HG02938 (cell line): ENCODE results near the gene ATP6V1F.
"Not testable (repeated sequence)": the region's sequence is repeated elsewhere in the genome, so short reads cannot be mapped to it uniquely, and the experiment has no call there.

Experiments
- ATAC-seq: cut with Tn5 transposase; IDR thresholded peaks from one replicate; pipeline ENCODE4 v1.9.1; 2021; ENCODE audit warnings: mild to moderate bottlenecking, moderate library complexity; ENCODE audit not compliant: unreplicated experiment

ATP6V1F gene

DNA sequence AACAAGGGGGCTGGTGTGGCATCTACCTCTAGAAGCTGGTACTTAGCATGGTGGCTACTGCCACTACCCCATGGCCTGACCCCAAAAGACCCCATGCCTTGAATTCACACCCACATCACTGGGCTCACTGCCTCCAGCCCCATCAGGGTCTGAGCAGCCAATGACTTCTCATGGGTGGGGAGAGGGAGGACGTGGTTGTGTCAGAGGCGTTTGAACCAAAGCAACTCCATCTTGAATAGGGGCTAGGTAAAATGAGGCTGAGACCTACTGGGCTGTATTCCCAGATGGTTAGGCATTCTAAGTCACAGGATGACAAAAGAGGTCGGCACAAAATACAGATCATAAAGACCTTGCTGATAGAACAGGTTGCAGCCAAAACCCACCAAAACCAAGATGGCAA, 32.7 kb downstream of the ATP6V1F start:
- ATAC-seq, result no peak

DNA sequence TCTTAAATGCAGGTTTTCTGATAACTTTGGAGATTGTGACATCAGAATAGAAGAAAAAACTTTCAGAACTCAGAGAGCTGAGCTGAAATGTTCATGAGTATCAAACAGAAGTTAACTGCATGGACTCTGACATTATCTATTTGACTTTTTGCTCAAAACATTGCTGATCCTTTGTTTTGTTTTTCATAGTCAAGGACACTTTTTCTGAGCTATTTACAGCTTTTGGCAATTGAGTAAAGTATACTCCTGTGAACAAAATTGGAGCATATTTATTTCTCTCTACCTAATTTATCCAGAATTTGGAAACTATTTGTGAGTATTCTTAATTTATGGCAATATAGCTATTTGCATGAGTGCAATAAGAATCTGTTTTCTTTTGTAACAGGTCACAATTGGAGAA, 36.7 kb downstream of the ATP6V1F start:
- ATAC-seq, result no peak

DNA sequence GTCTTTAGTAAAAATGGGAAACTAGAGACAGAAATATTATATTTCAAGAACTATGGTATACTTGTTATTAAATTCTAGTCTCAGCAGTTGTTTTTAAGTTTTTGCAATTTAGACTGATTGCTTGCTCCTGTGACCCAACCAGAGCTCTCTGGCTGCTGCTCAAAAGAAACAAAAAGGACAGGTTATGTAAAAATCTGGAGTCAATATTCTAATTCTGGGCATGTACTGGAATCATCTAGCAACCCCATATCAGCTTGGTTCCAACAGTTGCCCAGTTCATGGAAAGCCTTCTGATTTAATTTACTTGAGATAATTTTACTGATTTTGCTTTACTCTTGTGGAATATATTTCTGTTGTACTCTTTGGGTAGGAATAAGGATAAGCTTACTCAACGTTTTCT, 37.6 kb downstream of the ATP6V1F start:
- ATAC-seq, result no peak

DNA sequence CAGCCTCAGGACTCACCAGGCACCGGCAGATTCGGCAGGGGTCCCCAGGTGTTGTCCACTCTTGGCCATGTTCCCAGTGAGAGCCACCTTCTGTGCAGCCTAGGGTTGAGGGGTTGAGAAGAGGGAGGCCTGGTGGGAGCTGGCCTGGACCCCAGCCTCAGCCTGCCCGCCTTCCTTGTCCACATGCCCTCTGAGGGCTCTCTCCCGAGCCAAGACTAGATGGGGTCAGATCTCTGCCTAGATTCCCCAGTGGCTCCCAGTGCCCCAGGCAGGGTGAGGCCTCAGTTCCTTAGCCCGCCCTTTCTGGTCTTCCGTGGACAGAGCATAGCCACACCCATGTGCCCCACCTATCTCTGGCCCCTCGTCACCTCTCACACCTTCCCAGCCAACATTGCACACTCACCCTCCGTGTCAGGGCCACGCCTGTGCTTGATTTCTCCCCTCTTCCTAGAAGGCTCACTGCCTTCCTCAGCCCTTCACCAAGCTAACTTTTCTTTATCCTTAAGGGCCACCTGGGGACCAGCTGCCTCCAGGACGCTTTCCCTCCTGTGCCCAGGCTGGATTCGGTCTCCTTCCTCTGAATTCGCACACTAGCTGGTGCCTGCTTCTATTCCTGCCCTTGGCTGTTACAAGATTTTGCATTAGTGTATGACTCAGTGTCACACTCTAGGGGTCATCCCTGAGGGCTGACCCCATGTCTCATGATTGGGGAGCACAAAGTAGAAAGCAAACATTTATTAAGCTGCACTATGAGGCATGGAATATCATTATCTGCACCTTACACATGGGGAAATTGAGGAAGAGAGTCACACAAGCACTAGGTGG, 40.3 kb downstream of the ATP6V1F start:
- no peak for ATAC-seq

DNA sequence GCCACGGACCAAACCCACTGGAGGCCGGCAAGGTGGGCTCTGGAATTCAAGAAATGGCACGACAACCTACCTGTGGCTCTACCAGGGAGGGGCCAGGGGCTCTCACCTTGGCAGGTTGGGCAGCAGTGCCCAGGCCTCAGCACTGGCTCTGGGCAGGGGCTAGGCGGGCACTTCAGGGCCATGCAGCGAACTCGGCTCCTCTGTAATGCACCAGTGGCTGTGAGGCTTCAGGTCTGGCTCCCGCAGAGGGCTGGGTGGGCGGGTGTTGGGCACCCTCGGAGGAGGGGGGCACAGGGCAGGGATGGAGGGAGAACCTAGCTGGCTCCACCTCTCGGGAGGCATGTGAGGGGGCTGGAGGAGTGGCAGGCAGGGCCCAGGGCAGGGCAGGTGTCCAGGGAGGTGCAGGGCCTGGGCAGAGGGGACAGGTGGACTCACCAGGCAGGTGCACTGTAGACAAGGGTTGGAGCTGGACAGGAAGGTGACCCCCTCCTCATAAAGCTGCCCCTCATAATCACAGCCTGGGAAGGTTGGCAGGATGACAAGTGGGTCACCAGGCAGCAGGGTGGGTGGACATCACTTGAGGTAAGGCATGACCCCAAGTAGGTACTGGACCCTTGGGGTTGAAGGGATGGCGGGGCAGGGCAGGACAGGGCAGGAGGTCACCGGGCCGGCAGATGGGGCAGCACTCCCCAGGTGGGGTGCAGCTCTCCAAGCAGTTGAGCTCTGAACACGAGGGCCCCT, 41.1 kb downstream of the ATP6V1F start:
- ATAC-seq, result no peak

DNA sequence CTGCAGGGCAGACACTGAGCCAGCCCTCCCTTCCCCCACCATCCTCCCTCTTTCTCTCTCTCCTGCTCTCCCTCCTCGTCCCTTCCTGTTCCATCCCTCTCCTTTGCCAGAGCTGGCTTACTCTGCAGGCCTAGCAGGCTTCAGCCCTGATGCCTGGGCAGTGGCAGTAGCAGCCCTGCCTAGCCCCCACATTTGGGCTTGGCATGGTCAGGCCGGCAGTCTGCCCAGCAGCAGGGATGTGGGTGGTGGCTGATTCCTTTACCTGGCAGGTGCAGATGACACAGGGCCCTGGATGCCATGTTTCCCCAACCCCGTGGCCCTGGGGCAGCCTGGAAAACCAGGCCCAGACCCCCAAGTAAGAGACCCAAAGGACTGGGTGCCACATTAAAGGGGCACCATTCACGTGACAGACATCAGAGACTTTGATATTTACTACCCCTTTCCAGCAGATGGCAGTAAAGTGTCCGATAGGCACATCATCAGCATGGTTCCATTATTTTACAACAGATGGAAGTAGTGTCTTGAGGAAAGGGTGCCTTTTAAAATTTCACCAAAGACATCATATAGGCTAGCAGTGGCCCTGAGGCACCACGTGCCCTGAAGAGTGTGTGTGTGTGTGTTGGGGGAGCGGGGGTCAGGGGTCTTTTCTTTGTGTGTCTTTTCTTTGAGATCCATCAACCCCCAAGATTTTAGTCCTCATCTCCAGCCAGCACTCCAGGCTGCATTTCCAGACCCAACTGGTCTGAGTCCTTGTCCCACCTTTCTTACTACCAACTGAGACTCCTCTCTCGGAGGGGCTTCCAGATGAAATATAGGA, 41.9 kb downstream of the ATP6V1F start:
- ATAC-seq, result no peak

DNA sequence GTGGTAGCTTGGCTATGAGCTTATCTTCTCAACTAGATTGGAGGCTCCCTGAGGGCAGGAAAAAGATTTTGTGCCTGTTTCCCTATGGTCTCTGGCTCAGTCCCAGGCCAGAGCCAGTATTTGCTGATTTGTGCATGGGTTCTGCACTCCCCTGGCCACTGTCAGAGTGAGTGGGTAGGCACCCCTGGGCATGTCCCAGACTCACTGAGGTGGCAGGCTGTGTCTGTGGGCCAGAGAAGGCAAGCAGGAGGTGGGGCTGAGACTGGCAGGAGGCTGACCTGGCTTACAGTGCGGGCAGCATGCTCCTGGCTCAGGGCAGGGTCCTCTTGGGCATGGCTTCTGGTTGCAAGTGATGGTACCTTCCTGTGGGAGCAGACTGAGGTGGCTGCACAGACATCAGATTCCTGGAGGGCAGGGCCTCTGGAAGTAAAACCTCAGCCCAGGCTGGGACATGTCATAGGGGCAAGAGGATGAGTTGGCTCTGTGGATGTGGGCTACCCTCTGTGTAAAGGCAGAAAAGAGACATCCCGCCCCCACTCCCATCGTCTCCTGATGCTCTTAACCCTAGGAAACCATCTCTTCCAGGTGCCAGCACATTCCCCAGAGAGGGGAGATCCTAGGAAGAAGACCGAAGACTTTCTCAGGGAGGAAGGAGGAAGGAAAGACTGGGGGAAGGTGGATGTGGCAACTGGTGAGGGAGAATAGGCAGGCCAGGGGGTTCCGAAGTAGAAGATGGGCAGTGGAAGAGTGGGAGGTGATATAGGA, 43.5 kb downstream of the ATP6V1F start:
- ATAC-seq, result no peak

DNA sequence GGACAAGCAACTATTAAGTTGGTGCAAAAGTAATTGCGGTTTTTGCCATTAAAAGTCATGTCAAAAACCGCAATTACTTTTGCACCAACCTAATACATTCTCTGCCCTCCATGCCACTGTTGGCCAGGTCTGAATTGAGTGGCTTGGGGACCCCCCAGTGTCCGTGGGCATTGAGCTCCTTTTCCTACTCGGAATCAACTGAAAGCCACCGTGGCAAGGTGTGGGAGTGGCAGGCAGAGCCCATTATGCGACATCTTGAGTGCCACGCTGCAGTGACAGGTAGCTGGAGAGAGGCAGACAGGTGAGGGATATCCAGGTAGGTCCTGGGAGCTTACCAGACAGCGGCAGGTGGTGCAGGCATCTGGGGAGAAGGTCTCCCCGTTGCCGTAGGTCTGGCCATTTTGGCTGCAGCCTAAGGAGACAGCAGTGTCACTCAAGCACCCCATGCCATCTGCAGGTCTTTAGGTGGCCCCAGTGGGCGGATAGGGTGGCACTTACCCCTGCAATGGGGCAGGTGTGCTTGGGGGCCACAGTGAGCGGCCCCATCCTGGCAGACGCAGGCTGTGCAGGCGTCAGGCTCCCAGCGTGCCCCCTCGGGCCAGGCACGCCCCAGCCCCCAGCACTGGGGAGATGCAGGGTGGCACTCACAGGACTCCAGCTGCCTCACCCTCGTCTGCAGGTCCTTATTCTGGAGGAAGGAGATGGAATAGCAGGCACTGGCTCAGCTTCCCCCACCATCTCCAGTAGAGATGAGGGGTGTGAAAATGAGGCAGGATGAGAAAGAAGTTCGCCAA, 44.3 kb downstream of the ATP6V1F start:
- no peak for ATAC-seq

DNA sequence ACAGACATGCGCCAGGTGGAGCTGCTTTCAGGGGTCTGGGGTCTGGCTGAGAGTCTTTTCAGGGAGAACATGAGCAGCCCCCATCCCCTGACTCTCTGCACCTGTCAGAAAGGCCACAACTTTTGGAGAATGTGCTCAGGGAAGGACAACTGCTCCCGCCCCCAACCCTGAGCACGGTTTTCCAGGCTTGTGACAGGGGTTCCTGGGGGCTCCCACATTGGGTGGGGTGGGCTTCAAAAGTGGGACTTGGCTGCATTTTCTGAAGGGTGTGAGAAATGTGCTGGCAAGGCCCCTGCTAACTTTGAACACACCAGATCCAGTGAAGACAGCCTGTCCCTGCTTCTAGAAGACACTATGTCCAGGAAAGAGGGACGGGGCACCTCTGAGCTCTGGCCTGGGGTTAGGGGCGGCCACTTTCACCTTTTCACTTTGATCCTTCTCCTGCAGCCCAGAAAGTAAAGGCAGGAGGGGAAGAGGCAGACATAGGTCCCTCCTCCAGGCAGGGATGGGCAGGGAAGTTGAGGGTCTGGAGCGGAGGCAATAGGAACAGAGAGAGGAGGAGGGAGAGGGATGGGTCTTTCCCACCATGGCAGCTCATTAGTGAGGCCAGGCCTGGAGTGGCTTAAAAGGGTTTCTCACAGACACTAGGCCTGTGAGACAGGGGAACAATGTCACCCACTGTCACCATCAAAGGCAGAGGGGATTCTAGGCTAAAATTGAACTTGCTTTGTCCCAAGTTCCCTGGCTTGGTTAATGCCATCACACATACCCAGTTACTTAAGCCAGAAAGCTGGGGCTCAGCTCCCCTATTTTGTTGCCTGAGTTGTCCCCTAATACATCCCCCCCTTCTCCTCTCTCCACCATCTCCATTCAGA, 46.3 kb downstream of the ATP6V1F start:
- no peak for ATAC-seq

DNA sequence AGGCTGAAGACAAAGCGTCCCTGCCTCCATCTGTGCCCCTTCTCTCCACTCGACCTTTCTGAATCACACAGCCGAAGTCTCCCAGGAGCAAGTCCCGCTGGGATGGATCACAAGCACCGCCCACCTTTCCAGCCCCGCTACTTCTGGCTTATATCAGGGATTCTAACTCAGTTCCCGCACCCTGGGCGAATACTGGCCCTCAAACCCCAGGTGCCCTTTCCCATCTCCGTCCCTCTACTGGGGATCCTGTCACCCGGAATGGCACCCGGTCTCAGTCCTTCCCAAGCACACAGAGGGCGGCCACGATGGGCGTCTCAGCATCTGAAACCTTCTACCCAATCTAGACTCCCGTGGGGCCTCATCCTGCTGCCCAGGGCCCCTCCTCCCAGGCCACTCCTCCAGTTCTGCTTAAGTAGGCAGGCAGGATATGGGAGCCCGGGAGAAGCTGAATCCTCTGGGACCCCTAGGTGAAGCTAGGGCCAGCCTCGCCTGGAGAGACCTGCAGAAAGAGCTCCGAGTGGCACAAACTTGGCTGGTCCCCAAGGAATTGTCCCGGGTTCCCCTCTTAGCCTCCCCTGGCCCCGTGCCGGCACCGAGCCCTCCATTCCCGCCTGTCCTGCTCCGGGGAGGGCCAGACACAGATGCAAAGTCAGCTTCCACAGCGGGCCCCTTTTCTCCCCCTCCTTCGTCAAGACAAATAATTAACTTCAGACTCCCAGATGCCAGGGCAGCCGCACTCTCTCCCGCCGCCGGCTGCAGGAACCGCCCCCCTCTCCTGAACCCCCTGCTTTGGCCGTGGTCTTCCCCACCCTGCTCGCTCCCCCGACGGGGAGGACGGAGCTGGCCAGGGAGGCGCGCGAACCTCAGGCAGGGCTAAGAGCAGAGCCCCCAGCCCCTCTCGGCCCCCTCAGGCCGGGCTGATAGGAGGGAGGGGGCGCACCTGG, 47.2 kb downstream of the ATP6V1F start:
- ATAC-seq, result no peak

DNA sequence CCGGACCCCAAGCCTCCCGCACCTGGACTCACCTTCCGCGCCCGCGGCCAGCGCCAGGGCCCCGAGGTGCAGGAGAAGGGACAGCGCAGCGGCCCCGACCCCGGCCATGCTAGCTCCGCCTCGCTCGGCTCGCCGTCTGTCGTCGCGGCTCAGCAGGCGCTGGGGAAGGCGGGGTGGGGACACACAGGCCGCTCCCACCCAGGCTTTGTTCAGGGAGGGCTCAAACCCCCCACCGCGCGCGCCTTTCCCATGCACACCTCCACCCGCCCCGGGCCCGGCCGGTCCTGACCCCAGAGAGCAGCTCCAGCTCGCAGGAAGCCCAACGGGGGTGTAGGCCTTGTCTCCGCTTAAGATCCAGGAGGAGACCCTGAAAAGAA, 47.9 kb downstream of the ATP6V1F start, which contains the start of gene KCP:
TSS of gene KCP (minus strand) at position 141 of the 377 bp plus-strand sequence. CDS start at position 108, 33 bp downstream.
- ATAC-seq, result no peak

DNA sequence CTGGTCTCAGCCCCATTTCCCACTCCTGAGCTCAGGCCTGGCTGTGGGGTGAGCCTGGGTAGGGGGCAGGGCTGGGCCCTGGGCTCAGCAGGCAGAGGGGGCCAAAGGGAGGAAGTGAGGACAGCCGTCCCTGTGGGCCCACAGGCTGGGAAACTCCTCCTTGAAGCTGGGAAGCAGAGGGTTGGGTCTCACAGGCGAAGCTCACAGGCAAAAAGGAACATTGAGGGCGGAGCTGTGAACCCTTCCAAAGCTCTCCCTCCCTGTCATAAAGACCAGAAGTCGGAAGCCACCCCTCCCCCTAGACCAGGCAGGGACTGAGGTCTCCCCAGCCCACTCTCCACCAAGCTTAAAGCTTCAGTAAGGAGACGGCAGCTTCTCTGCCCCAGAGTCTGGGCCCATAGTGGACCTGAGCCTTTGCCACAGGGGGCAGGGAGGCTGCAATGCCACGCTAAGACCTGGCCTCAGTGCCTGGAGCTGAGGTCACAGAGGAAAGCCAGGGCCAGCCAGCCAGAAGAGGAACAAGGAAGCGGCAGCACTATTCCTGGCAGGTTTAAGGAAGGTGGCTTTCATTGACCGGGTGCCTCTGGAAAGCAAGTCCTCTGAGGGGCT, 48.9 kb downstream of the ATP6V1F start:
- ATAC-seq, result no peak

DNA sequence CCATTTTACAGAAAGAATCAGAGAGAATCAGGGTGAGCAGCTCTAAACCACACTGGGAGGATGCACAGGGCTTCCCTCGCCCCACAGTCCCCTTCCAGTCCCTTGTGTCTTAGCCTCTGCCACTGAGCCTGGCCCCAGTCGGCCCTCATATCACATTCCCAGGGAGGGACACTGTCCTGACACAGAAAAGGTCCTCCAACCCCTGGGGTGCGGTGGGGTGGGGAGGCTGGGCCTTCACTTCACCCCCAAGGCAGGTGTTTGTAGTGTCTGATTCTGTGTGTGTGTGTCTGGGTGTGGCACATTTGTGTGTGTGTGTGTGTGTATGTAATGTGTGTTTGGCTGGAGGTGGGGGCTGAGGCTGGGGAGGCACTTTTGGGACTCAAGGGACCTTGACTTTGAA, 49.6 kb downstream of the ATP6V1F start:
- ATAC-seq, result no peak

DNA sequence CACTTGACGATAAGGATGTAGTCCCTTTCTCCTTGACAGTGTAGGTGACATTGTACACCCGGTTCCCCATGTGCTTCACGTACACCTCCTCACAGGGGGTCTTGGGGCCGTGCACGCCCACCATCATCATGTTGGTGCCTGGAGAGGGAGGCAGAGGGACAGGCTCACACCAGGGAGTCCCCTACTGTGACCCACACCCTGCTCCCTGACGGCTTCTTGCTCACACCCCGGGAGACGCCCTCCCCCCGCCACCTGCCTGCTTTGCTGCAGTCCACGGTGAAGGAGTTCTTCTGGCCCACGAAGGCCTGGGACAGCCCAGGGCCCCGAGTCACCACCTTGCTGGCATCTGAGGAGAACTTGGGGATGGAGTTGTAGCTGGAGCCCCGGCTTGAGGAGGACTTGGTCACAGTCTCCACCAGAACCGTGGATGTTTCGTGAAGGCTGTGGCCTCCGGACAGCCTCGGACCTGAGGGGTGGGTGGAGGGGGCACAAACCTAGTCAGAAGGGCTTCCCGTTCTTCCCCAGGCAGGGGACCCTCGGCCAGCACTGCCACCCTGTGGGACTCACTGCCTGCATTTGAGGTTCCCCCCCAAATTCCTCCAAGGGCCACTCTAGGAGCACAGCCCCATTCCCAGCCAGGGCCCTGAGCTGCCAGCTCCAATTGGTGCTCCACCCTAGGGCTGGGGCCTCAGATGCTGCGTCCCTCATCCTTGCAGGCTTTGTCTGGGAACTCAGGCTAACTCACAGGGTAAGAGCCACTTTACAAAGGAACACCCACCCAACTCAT, 50.2 kb downstream of the ATP6V1F start:
- not testable (repeated sequence) for ATAC-seq

DNA sequence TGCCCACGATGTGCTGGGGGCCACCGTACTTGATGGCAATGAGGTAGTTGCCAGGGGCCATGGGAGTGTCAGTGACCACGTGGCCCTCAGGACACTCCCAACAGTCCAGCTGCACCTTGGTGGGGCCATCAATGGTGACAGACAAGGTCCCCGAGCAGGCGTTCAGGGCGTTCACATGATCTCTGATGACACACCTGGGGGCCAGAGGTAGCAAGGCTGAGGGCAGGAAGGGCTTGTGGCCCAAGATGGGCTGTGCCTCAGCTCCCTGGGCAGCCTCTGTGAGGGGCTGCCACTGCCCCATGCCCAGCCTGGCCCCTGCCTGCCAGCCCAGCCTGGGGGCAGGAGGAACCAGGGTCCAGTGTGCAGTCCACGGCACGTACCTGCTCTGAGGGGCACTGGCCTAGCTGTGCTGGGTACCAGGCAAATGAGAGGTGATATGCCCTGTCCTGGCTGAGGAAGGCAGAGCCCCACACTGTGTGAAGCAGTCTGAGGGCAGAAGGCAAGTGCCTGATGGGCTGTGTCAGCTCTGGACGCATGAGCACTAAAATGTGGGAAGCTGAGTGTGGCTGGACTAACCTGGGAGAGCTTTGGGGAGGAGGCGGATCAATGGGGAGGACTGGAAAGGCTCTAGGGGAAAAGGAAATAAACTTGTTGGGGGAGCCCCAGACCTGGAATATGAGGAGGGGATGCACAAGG, 51.4 kb downstream of the ATP6V1F start:
- ATAC-seq, result no peak

DNA sequence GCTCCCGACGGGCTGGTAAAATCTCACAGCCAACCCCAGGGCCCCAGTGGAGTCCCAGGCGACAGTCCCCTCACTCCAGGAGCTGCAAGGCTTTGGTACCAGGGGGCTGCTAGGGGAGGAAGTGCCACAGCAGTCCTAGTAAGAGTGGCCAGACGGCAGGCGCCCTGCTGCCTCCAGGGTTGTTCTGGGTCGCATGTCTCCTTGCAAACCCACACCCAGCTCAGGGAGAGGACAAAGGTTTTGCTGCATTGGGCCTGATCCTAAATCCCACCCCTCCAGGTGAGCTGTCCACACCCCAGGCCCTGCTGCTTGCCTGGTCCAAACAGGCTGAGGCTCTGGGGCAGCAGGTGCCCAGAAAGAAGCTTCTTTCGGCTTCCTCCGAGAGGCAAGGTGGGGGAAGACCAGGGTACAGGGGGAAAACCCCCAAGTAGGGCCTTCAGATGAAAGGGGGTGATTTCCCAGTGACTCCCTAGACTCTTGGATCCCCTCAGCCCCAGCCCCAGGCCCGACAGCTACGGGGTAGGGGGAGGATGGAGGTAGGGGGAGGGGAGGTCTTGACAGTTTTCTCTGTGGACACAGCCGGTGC, 52.0 kb downstream of the ATP6V1F start:
- ATAC-seq, result peak; percentile 40
